Neural progenitor cell (in vitro differentiated cells): Measurements from ENCODE around the gene ARL6.

Experiments used
- EZH2 ChIP-seq: fragments of 200-600 bp; sonication (generic); IDR thresholded peaks from 2 replicates; pipeline ENCODE4 v1.6.1; 2017; ENCODE audit warnings: antibody characterized with exemption, mild to moderate bottlenecking, moderate library complexity
- EZH2phosphoT487 ChIP-seq: fragments of 200-600 bp; sonication (generic); IDR thresholded peaks from 2 replicates; pipeline ENCODE4 v1.6.1; 2017; ENCODE audit warnings: antibody characterized with exemption
- TF ChIP-seq, protein P1 (sequence below): fragments of 200-600 bp; sonication (generic); IDR thresholded peaks from 2 replicates; pipeline ENCODE4 v1.5.1; 2017; ENCODE audit warnings: antibody characterized with exemption, mild to moderate bottlenecking

DNA sequence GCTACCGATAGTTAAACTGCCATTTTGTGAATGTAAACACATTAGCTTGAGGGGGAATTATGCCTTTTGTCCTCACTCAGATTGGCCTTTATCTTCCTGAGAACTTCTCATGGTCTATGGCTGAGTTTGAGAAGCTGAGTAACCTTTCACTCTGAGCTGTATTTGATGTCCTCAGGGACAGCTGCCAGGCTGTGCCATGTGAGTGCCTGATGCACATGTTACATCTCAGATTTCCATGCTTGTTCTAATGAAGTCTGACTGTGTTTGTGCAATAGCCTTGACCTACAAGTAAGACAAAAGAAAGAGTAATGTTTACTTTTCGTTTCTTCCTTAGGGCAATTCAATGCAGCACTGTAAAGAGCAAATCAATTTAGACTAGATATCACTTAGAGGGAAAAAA, 44.1 kb upstream of the ARL6 start:
- TF ChIP-seq, protein P1, sequence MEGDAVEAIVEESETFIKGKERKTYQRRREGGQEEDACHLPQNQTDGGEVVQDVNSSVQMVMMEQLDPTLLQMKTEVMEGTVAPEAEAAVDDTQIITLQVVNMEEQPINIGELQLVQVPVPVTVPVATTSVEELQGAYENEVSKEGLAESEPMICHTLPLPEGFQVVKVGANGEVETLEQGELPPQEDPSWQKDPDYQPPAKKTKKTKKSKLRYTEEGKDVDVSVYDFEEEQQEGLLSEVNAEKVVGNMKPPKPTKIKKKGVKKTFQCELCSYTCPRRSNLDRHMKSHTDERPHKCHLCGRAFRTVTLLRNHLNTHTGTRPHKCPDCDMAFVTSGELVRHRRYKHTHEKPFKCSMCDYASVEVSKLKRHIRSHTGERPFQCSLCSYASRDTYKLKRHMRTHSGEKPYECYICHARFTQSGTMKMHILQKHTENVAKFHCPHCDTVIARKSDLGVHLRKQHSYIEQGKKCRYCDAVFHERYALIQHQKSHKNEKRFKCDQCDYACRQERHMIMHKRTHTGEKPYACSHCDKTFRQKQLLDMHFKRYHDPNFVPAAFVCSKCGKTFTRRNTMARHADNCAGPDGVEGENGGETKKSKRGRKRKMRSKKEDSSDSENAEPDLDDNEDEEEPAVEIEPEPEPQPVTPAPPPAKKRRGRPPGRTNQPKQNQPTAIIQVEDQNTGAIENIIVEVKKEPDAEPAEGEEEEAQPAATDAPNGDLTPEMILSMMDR: no peak
- TF ChIP-seq EZH2: no peak
- no peak for TF ChIP-seq EZH2phosphoT487
